Astrocyte (in vitro differentiated cells and primary cell): Measurements from ENCODE around the gene F8. TPM values are rescaled to one million over a fixed set of nuclear protein-coding genes. Genes with fewer than 3 reads are reported as not detected.

Experiments used
- DNase-seq: peaks from one replicate; pipeline ENCODE4 v3.0.0-alpha.2; 2010; ENCODE audit warnings: low read depth
- FAIRE-seq: peaks from 2 replicates; lab custom pipeline; 2011; peaks lifted over from hg19 to GRCh38; lab: Jason Lieb, UNC
- H2AFZ ChIP-seq: 2 replicates; pipeline ENCODE4 v1.6.0; 2012; ENCODE audit warnings: low read depth, low read length, inconsistent platforms
- H3K27ac ChIP-seq: 2 replicates; pipeline ENCODE4 v1.5.1; 2011; ENCODE audit warnings: low read depth, low read length, inconsistent platforms
- H3K27me3 ChIP-seq: 2 replicates; pipeline ENCODE4 v1.6.0; 2011; ENCODE audit warnings: low read length, inconsistent platforms; ENCODE audit not compliant: insufficient read depth
- H3K36me3 ChIP-seq: 2 replicates; pipeline ENCODE4 v1.5.1; 2011; ENCODE audit warnings: low read length, inconsistent platforms; ENCODE audit not compliant: insufficient read depth
- H3K4me1 ChIP-seq: 2 replicates; pipeline ENCODE4 v1.5.1; 2011; ENCODE audit warnings: low read length, inconsistent platforms; ENCODE audit not compliant: insufficient read depth
- H3K4me2 ChIP-seq: 2 replicates; pipeline ENCODE4 v1.6.0; 2012; ENCODE audit warnings: low read length, inconsistent platforms
- H3K4me3 ChIP-seq: 2 replicates; pipeline ENCODE4 v1.5.1; 2011; ENCODE audit warnings: low read depth, mild to moderate bottlenecking, low read length, inconsistent platforms; ENCODE audit not compliant: insufficient read depth
- H3K79me2 ChIP-seq: 2 replicates; pipeline ENCODE4 v1.6.0; 2012; ENCODE audit warnings: mild to moderate bottlenecking, low read length, inconsistent platforms; ENCODE audit not compliant: insufficient read depth
- H3K9ac ChIP-seq: 2 replicates; pipeline ENCODE4 v1.6.0; 2012; ENCODE audit warnings: mild to moderate bottlenecking, low read length, inconsistent platforms
- H3K9me3 ChIP-seq: 2 replicates; pipeline ENCODE4 v1.5.1; 2012; ENCODE audit warnings: low read depth, mild to moderate bottlenecking, low read length, inconsistent platforms; ENCODE audit not compliant: insufficient read depth
- H4K20me1 ChIP-seq: 2 replicates; pipeline ENCODE4 v1.6.0; 2012; ENCODE audit warnings: low read length, inconsistent platforms; ENCODE audit not compliant: insufficient read depth
- H3K27ac Mint-ChIP-seq: one replicate; pipeline ENCODE4 v1.8.0; 2021; ENCODE audit warnings: mild to moderate bottlenecking, mixed read lengths; ENCODE audit not compliant: unreplicated experiment
- H3K27me3 Mint-ChIP-seq: one replicate; pipeline ENCODE4 v1.8.0; 2021; ENCODE audit warnings: low read depth, mixed read lengths; ENCODE audit not compliant: unreplicated experiment
- H3K36me3 Mint-ChIP-seq: one replicate; pipeline ENCODE4 v1.8.0; 2021; ENCODE audit warnings: low read depth, mixed read lengths; ENCODE audit not compliant: unreplicated experiment
- H3K4me1 Mint-ChIP-seq: one replicate; pipeline ENCODE4 v1.8.0; 2021; ENCODE audit warnings: low read depth, mixed read lengths; ENCODE audit not compliant: unreplicated experiment
- H3K4me3 Mint-ChIP-seq: one replicate; pipeline ENCODE4 v1.8.0; 2021; ENCODE audit warnings: mild to moderate bottlenecking, moderate library complexity, mixed read lengths; ENCODE audit not compliant: unreplicated experiment
- H3K9me3 Mint-ChIP-seq: one replicate; pipeline ENCODE4 v1.8.0; 2021; ENCODE audit warnings: mild to moderate bottlenecking, mixed read lengths; ENCODE audit not compliant: unreplicated experiment
- CTCF ChIP-seq: IDR thresholded peaks from 2 replicates; pipeline ENCODE4 v1.5.1; 2011; ENCODE audit warnings: low read depth, mild to moderate bottlenecking, inconsistent platforms, low read length, moderate library complexity; ENCODE audit not compliant: insufficient read depth
- EZH2 ChIP-seq: IDR thresholded peaks from 2 replicates; pipeline ENCODE4 v1.6.1; 2012; ENCODE audit warnings: mild to moderate bottlenecking, low read length, inconsistent platforms; ENCODE audit not compliant: insufficient read depth
- total RNA-seq: library from RNA; stranded (reverse); gene quantifications from 2 replicates; pipeline ENCODE4 v1.2.1, GENCODE V29; 2021

F8 gene
- total RNA-seq, 1 donor from 2014 or later, result 2.5 TPM

DNA sequence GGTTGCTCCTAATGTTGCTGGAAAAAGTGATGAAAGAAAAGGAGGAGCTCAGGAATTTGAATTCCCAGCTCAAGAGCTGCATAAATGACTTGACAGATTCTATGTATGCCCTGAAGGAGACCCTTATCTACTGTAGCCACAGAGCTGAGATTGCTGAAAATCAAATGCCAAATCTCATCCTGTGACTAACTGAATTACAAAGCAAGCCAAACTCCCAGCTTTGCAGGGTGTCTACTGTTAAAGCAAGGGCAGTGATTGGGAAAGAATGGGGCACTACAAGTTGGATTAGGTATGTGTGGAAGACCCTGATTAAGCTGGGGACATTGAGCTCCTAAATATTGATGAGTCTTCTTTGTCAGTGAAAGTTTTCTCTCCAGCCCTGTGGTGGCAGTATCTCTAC is 167.3 kb downstream of the F8 start:
- FAIRE-seq, result peak; percentile 55

GRCh38 chrX:154850957-154851611 is 171.4 kb downstream of the F8 start:
- TF ChIP-seq EZH2 (no peak), CTCF (no peak)
- H3K27me3 Mint-ChIP-seq, result no peaks in the 10 kb centered on the region
- peaks cover 1% of the 10 kb centered on the region for H3K9me3 Mint-ChIP-seq
- Histone ChIP-seq H3K9me3 (no peaks in the 10 kb centered on the region), H3K27me3 (no peaks in the 10 kb centered on the region), H3K79me2 (no peaks in the 10 kb centered on the region), H3K27ac (no peak overlapping the region), H3K4me1 (no peaks in the 10 kb centered on the region), H3K9ac (no peak overlapping the region), H2AFZ (no peak overlapping the region), H3K36me3 (no peaks in the 10 kb centered on the region), H3K4me3 (no peak overlapping the region), H4K20me1 (no peaks in the 10 kb centered on the region), H3K4me2 (no peak overlapping the region)
- DNase-seq (no peak), FAIRE-seq (no peak)
- no peak overlapping the region for H3K27ac Mint-ChIP-seq
- no peak overlapping the region for H3K4me3 Mint-ChIP-seq
- H3K36me3 Mint-ChIP-seq, result peaks cover 3% of the 10 kb centered on the region
- H3K4me1 Mint-ChIP-seq, result no peaks in the 10 kb centered on the region

More for the DNA sequence above, 167.3 kb downstream of the F8 start:
- Mint-ChIP-seq H3K27ac (no peak overlapping the region), H3K9me3 (peaks cover 3% of the 10 kb centered on the region), H3K36me3 (peaks cover 3% of the 10 kb centered on the region), H3K4me1 (no peaks in the 10 kb centered on the region), H3K27me3 (no peaks in the 10 kb centered on the region), H3K4me3 (no peak overlapping the region)
- H3K27ac ChIP-seq, result no peak overlapping the region
- no peak overlapping the region for H3K4me3 ChIP-seq
- H3K36me3 ChIP-seq, result no peaks in the 10 kb centered on the region
- no peaks in the 10 kb centered on the region for H4K20me1 ChIP-seq
- H2AFZ ChIP-seq, result no peak overlapping the region
- H3K9ac ChIP-seq, result no peak overlapping the region
- no peaks in the 10 kb centered on the region for H3K9me3 ChIP-seq
- DNase-seq, result peak; percentile 10
- no peak for TF ChIP-seq EZH2
- H3K4me2 ChIP-seq, result no peak overlapping the region
- no peaks in the 10 kb centered on the region for H3K79me2 ChIP-seq
- no peaks in the 10 kb centered on the region for H3K27me3 ChIP-seq
- no peaks in the 10 kb centered on the region for H3K4me1 ChIP-seq

DNA sequence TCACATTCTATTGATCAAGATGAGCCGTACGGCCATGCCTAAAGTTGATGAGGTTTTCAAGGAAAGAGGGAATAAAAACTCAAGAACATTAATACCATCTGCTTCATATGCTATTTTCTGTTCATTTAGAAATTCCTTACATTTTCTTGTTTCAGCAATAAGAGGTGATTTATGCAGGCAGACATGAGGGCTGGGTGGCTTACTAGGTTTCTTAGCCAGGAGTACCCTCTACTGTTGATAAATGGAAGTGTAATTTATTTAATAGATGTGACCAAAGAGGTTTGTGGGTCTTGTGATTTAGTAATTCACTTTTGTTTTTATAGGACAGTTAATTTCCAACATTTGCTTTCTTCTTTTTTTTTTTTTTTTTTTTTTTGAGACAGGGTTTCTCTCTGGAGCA is 181.7 kb downstream of the F8 start:
- H3K79me2 ChIP-seq, result no peaks in the 10 kb centered on the region
- H3K27ac Mint-ChIP-seq, result no peak overlapping the region
- H3K36me3 ChIP-seq, result no peaks in the 10 kb centered on the region
- no peak overlapping the region for H3K4me2 ChIP-seq
- H3K9ac ChIP-seq, result no peak overlapping the region
- H3K9me3 ChIP-seq, result no peaks in the 10 kb centered on the region
- H3K9me3 Mint-ChIP-seq, result peaks cover 2% of the 10 kb centered on the region
- FAIRE-seq (peak; percentile 99), DNase-seq (peak; percentile 26)
- no peaks in the 10 kb centered on the region for H3K27me3 Mint-ChIP-seq
- no peaks in the 10 kb centered on the region for H3K36me3 Mint-ChIP-seq
- no peaks in the 10 kb centered on the region for H3K27me3 ChIP-seq
- H3K4me1 Mint-ChIP-seq, result no peaks in the 10 kb centered on the region
- no peaks in the 10 kb centered on the region for H3K4me1 ChIP-seq
- TF ChIP-seq CTCF, result peak; percentile 36
- TF ChIP-seq EZH2, result no peak
- no peak overlapping the region for H3K4me3 ChIP-seq
- no peak overlapping the region for H3K4me3 Mint-ChIP-seq
- H3K27ac ChIP-seq, result no peak overlapping the region
- H4K20me1 ChIP-seq, result no peaks in the 10 kb centered on the region
- H2AFZ ChIP-seq, result no peak overlapping the region
